ENCODE data around the gene MYO1H.

GRCh38 chr12:109443794-109444193, 96.1 kb downstream of the MYO1H start:
- no peak for TF ChIP-seq EP300 (IDR thresholded peaks at IDR 0.05)
- no peak for TF ChIP-seq CTCF (IDR thresholded peaks at IDR 0.05)
- no peak for TF ChIP-seq POLR2A (IDR thresholded peaks at IDR 0.05)
